HEK293 (cell line): ENCODE measurements around the gene GNAQ.

ENCODE experiments used
- CTCF ChIA-PET: fragments of 350-600 bp; formaldehyde crosslinking; extraction: SDS; loops from one replicate; lab custom pipeline; 2021; ENCODE audit warnings: antibody characterized with exemption; lab: Yijun Ruan, JAX
- POLR2A ChIA-PET: fragments of 300-600 bp; formaldehyde crosslinking; extraction: SDS; loops from one replicate; lab custom pipeline; 2020; ENCODE audit warnings: antibody characterized with exemption, inconsistent platforms; lab: Yijun Ruan, JAX
- H3K27ac ChIP-seq: fragments of 200-500 bp; sonication (Bioruptor generic); 2 replicates; pipeline ENCODE4 v1.5.1; 2014; ENCODE audit warnings: low read depth, low read length, control low read depth, inconsistent platforms; ENCODE audit errors: extremely low read depth
- H3K36me3 ChIP-seq, 2 experiments: fragments of 200-500 bp in 1 of 2; sonication (Bioruptor generic) in 1 of 2; 1 replicate in 1 of 2; 2 replicates in 1 of 2; pipeline ENCODE4 v1.5.1; 2014 to 2017; ENCODE audit warnings: inconsistent platforms in 2 of 2, low read length in 2 of 2; ENCODE audit not compliant: control insufficient read depth in 2 of 2, insufficient read depth in 1 of 2
- H3K4me1 ChIP-seq: fragments of 200-500 bp; sonication (Bioruptor generic); 2 replicates; pipeline ENCODE4 v1.5.1; 2014; ENCODE audit warnings: mild to moderate bottlenecking, low read length, inconsistent platforms; ENCODE audit not compliant: control insufficient read depth, insufficient read depth
- H3K4me3 ChIP-seq: 2 replicates; pipeline ENCODE4 v1.5.1; 2011; ENCODE audit warnings: low read depth, mild to moderate bottlenecking, control low read depth, low read length, moderate library complexity
- H3K9me3 ChIP-seq: fragments of 200-500 bp; sonication (Bioruptor generic); 2 replicates; pipeline ENCODE4 v1.5.1; 2014; ENCODE audit warnings: low read depth, low read length, inconsistent platforms; ENCODE audit not compliant: control insufficient read depth, insufficient read depth
- GLI4 ChIP-seq: fragments of 450-650 bp; formaldehyde crosslinking; IDR thresholded peaks from 2 replicates; pipeline ENCODE4 v1.5.1; 2016; ENCODE audit warnings: missing biosample characterization, missing genetic modification characterization
- IKZF3 ChIP-seq: fragments of 450-650 bp; IDR thresholded peaks from 2 replicates; pipeline ENCODE4 v1.5.0; 2018; ENCODE audit warnings: missing biosample characterization, mild to moderate bottlenecking, missing genetic modification characterization, moderate library complexity
- SP2 ChIP-seq: fragments of 450-650 bp; formaldehyde crosslinking; IDR thresholded peaks from 2 replicates; pipeline ENCODE4 v1.5.1; 2016; ENCODE audit warnings: missing biosample characterization, missing genetic modification characterization
- ZBTB26 ChIP-seq: fragments of 450-650 bp; formaldehyde crosslinking; optimal IDR thresholded peaks from 2 replicates; pipeline ENCODE3; 2016; ENCODE audit warnings: missing biosample characterization, mild to moderate bottlenecking, missing genetic modification characterization
- ZNF155 ChIP-seq: fragments of 450-650 bp; formaldehyde crosslinking; IDR thresholded peaks from 2 replicates; pipeline ENCODE4 v1.5.1; 2016; ENCODE audit warnings: missing biosample characterization, missing genetic modification characterization
- ZNF16 ChIP-seq: fragments of 450-650 bp; formaldehyde crosslinking; IDR thresholded peaks from 2 replicates; pipeline ENCODE4 v1.5.1; 2016; ENCODE audit warnings: low read depth, missing biosample characterization, missing genetic modification characterization
- ZNF23 ChIP-seq: fragments of 450-650 bp; formaldehyde crosslinking; IDR thresholded peaks from 2 replicates; pipeline ENCODE4 v1.5.1; 2016; ENCODE audit warnings: missing biosample characterization, missing genetic modification characterization, borderline replicate concordance
- ZNF274 ChIP-seq, 2 experiments: fragments of 200-500 bp in 1 of 2; fragments of 450-650 bp in 1 of 2; sonication (Bioruptor generic) in 1 of 2; formaldehyde crosslinking in 1 of 2; IDR thresholded peaks; 2 replicates each; pipeline versions ENCODE4 v1.5.1 to v1.6.1; 2014 to 2016; ENCODE audit warnings: borderline replicate concordance in 1 of 2, inconsistent platforms in 1 of 2, low read length in 1 of 2, missing biosample characterization in 1 of 2, missing genetic modification characterization in 1 of 2
- ZNF311 ChIP-seq: fragments of 450-650 bp; formaldehyde crosslinking; IDR thresholded peaks from 2 replicates; pipeline ENCODE4 v1.5.1; 2017; ENCODE audit warnings: missing biosample characterization, missing genetic modification characterization, borderline replicate concordance
- ZNF366 ChIP-seq: fragments of 450-650 bp; formaldehyde crosslinking; conservative IDR thresholded peaks from 2 replicates; pipeline ENCODE4 v1.5.1; 2016; ENCODE audit warnings: missing biosample characterization, missing genetic modification characterization
- ZNF391 ChIP-seq: fragments of 450-650 bp; formaldehyde crosslinking; IDR thresholded peaks from 2 replicates; pipeline ENCODE4 v1.5.1; 2016; ENCODE audit warnings: low read depth, missing biosample characterization, missing genetic modification characterization, borderline replicate concordance
- ZNF488 ChIP-seq: fragments of 450-650 bp; formaldehyde crosslinking; IDR thresholded peaks from 2 replicates; pipeline ENCODE4 v1.5.1; 2016; ENCODE audit warnings: missing biosample characterization, missing genetic modification characterization
- ZNF510 ChIP-seq: fragments of 450-650 bp; formaldehyde crosslinking; IDR thresholded peaks from 2 replicates; pipeline ENCODE4 v1.5.1; 2018; ENCODE audit warnings: mild to moderate bottlenecking, missing genetic modification characterization, missing biosample characterization; ENCODE audit not compliant: insufficient replicate concordance
- ZNF585B ChIP-seq: fragments of 450-650 bp; formaldehyde crosslinking; IDR thresholded peaks from 2 replicates; pipeline ENCODE4 v1.5.1; 2016; ENCODE audit warnings: missing biosample characterization, missing genetic modification characterization
- ZNF747 ChIP-seq: fragments of 450-650 bp; formaldehyde crosslinking; IDR thresholded peaks from 2 replicates; pipeline ENCODE4 v1.5.1; 2016; ENCODE audit warnings: missing biosample characterization, missing genetic modification characterization
- ZXDB ChIP-seq: fragments of 450-650 bp; formaldehyde crosslinking; IDR thresholded peaks from 2 replicates; pipeline ENCODE4 v1.5.1; 2016; ENCODE audit warnings: missing biosample characterization, missing genetic modification characterization
- TF ChIP-seq, protein P1 (sequence below): fragments of 450-650 bp; formaldehyde crosslinking; IDR thresholded peaks from 2 replicates; pipeline ENCODE4 v1.5.1; 2016; ENCODE audit warnings: missing biosample characterization, missing genetic modification characterization
- TF ChIP-seq, protein P2 (sequence below): IDR thresholded peaks from 2 replicates; pipeline ENCODE4 v1.6.1; 2011; ENCODE audit warnings: mild to moderate bottlenecking, low read depth, low read length, borderline replicate concordance

Gene GNAQ

DNA sequence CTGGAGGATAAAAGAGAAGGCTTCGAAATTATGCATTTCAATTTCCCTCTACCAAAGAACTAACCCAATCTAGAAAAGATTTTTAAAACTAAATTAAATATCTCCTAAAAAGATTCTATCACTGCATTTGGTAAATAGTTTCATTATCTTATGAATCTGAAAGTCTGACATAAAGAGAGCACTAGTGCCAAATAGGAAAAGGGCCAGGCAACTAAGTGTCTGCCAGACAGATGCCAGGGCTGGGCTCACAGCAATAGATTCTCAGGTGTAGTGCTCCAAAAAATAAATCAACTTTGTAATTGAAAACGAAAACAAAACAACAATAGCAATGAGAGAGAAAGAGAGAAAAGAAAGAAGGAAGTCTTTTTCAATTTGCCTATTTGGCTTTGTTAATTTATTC, 225.8 kb downstream of the GNAQ start:
- CTCF ChIA-PET = interaction anchor here (0.6 kb wide), 1 partner anchor 29 kb away, joined by 3 read pairs; no protein-coding TSS in a partner anchor
- Histone ChIP-seq H3K36me3 (no peaks in the 10 kb centered on the region), H3K9me3 (no peaks in the 10 kb centered on the region), H3K27ac (no peak overlapping the region), H3K4me1 (peaks cover 19% of the 10 kb centered on the region), H3K4me3 (no peak overlapping the region)
- no peak for TF ChIP-seq ZNF274 (IDR thresholded peaks at IDR 0.05; ENCODE audit: low read length)
- no peak for TF ChIP-seq ZNF274 (tag by site-specific recombination; IDR thresholded peaks at IDR 0.05; ENCODE audit: borderline replicate concordance)
- no peak for TF ChIP-seq IKZF3 (tag by site-specific recombination)
- TF ChIP-seq GLI4 (tag by site-specific recombination) = no peak
- no peak for TF ChIP-seq ZNF391 (tag by site-specific recombination)
- TF ChIP-seq ZNF747 = no peak
- no peak for TF ChIP-seq ZNF23 (tag by site-specific recombination)
- TF ChIP-seq, protein P1, sequence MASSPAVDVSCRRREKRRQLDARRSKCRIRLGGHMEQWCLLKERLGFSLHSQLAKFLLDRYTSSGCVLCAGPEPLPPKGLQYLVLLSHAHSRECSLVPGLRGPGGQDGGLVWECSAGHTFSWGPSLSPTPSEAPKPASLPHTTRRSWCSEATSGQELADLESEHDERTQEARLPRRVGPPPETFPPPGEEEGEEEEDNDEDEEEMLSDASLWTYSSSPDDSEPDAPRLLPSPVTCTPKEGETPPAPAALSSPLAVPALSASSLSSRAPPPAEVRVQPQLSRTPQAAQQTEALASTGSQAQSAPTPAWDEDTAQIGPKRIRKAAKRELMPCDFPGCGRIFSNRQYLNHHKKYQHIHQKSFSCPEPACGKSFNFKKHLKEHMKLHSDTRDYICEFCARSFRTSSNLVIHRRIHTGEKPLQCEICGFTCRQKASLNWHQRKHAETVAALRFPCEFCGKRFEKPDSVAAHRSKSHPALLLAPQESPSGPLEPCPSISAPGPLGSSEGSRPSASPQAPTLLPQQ (tag by site-specific recombination) = no peak
- no peak for TF ChIP-seq ZNF488 (tag by site-specific recombination)
- TF ChIP-seq ZNF155 (tag by site-specific recombination) = no peak
- no peak for TF ChIP-seq SP2 (tag by site-specific recombination)
- TF ChIP-seq, protein P2, sequence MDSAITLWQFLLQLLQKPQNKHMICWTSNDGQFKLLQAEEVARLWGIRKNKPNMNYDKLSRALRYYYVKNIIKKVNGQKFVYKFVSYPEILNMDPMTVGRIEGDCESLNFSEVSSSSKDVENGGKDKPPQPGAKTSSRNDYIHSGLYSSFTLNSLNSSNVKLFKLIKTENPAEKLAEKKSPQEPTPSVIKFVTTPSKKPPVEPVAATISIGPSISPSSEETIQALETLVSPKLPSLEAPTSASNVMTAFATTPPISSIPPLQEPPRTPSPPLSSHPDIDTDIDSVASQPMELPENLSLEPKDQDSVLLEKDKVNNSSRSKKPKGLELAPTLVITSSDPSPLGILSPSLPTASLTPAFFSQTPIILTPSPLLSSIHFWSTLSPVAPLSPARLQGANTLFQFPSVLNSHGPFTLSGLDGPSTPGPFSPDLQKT = no peak
- no peak for TF ChIP-seq ZNF366
- TF ChIP-seq ZNF585B (tag by site-specific recombination) = no peak
- TF ChIP-seq ZNF16 (tag by site-specific recombination) = no peak
- no peak for TF ChIP-seq ZNF311 (tag by site-specific recombination)
- POLR2A ChIA-PET = no interaction called here

- TF ChIP-seq ZNF510 (tag by site-specific recombination) (no peak), ZBTB26 (tag by site-specific recombination) (no peak), ZXDB (no peak)
- TF ChIP-seq, all 188 proteins: peak for 0
- Histone ChIP-seq H3K4me1 (peaks cover 12% of the 10 kb centered on the region), H3K36me3 (no peaks in the 10 kb centered on the region), H3K9me3 (no peaks in the 10 kb centered on the region), H3K27ac (no peak overlapping the region), H3K4me3 (no peak overlapping the region)
- ChIA-PET POLR2A (no interaction called here), CTCF (interaction anchor here (0.6 kb wide), 1 partner anchor 152 kb away, joined by 3 read pairs; no protein-coding TSS in a partner anchor)
These were observed 228.2 kb downstream of the GNAQ start for GRCh38 chr9:77803423-77803822.
